ENCODE results near the gene ZZZ3.

ZZZ3 gene

DNA sequence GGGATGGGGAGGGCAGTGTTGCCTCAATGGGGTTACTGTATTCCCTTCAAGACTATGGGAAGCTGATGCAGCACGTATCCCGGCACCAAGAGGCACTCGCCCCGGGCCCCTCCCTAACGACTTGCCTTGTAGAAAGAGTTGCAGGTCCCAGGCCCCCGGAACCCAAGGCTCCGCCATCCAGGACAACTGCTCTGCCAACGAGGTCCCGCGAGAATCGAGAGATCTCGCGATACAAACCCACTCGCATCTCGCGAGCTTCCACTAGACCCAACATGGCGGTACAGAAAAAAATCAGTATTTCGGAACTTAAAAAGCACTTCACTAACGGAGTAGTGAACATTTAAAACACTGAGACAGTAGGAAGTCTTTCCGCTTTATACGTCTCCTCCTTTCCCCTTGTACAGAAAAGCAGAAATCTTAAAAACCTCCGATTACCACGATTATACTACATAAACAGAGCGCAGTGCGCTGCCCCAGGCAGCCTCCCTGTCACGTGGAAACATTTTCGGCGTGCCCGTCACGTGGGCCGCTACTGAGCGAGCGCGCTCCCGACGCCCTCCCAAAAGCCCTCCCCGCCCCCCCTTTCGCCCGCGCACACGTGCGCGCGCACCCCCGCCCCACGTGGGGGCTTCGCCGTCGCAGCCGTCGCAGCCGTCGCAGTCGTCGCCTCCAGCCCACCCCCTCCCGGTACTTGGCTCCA is at the start of gene ZZZ3 (continued):
- TF ChIP-seq ZFP69B (tag by site-specific recombination; IDR thresholded peaks at IDR 0.05) (peak; percentile 8; the same call in 1 of the 2 replicates), ZFP41 (tag by site-specific recombination; IDR thresholded peaks at IDR 0.05; ENCODE audit: borderline replicate concordance) (no peak), ZNF701 (tag by site-specific recombination; IDR thresholded peaks at IDR 0.05) (no peak), ZNF776 (tag by site-specific recombination; IDR thresholded peaks at IDR 0.05; ENCODE audit: borderline replicate concordance) (no peak), ZEB2 (tag by site-specific recombination; IDR thresholded peaks at IDR 0.05) (peak; percentile 33; the same call in 1 of the 2 replicates), ZNF140 (tag by site-specific recombination; IDR thresholded peaks at IDR 0.05) (no peak), SETDB1 (IDR thresholded peaks at IDR 0.05; ENCODE audit: insufficient read length, low read length) (no peak), ZNF548 (tag by site-specific recombination; IDR thresholded peaks at IDR 0.05) (no peak), ZBTB7A (tag by site-specific recombination; IDR thresholded peaks at IDR 0.05; ENCODE audit: low read depth) (no peak), KLF7 (tag by site-specific recombination; IDR thresholded peaks at IDR 0.05; ENCODE audit: borderline replicate concordance) (0 out of 2 replicates have a peak, but pooled peaks have one; percentile 11), REPIN1 (tag by site-specific recombination; IDR thresholded peaks at IDR 0.05; ENCODE audit: low read depth) (no peak), ZSCAN30 (tag by site-specific recombination; IDR thresholded peaks at IDR 0.05) (peak; percentile 34; the same call in 1 of the 2 replicates), ZNF211 (tag by site-specific recombination; IDR thresholded peaks at IDR 0.05; ENCODE audit: low read depth) (no peak), GLI4 (tag by site-specific recombination; IDR thresholded peaks at IDR 0.05) (no peak), ZNF138 (tag by site-specific recombination; IDR thresholded peaks at IDR 0.05; ENCODE audit: borderline replicate concordance) (no peak), ZNF843 (tag by site-specific recombination; IDR thresholded peaks at IDR 0.05) (peak; percentile 32; the same call in 1 of the 2 replicates), GFI1B (tag by site-specific recombination; IDR thresholded peaks at IDR 0.05) (peak; percentile 68; the same call in 1 of the 2 replicates), KLF1 (tag by site-specific recombination; IDR thresholded peaks at IDR 0.05) (no peak; the same call in 1 of the 2 replicates), ZNF670 (tag by site-specific recombination; IDR thresholded peaks at IDR 0.05; ENCODE audit: low read depth) (no peak), ZNF837 (tag by site-specific recombination; IDR thresholded peaks at IDR 0.05) (no peak), ZNF571 (tag by site-specific recombination; IDR thresholded peaks at IDR 0.05) (no peak)
- TF ChIP-seq, protein P1, sequence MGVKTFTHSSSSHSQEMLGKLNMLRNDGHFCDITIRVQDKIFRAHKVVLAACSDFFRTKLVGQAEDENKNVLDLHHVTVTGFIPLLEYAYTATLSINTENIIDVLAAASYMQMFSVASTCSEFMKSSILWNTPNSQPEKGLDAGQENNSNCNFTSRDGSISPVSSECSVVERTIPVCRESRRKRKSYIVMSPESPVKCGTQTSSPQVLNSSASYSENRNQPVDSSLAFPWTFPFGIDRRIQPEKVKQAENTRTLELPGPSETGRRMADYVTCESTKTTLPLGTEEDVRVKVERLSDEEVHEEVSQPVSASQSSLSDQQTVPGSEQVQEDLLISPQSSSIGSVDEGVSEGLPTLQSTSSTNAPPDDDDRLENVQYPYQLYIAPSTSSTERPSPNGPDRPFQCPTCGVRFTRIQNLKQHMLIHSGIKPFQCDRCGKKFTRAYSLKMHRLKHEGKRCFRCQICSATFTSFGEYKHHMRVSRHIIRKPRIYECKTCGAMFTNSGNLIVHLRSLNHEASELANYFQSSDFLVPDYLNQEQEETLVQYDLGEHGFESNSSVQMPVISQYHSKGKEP (tag by site-specific recombination; IDR thresholded peaks at IDR 0.05): peak; percentile 19; the same call in 1 of the 2 replicates
- TF ChIP-seq, protein P2, sequence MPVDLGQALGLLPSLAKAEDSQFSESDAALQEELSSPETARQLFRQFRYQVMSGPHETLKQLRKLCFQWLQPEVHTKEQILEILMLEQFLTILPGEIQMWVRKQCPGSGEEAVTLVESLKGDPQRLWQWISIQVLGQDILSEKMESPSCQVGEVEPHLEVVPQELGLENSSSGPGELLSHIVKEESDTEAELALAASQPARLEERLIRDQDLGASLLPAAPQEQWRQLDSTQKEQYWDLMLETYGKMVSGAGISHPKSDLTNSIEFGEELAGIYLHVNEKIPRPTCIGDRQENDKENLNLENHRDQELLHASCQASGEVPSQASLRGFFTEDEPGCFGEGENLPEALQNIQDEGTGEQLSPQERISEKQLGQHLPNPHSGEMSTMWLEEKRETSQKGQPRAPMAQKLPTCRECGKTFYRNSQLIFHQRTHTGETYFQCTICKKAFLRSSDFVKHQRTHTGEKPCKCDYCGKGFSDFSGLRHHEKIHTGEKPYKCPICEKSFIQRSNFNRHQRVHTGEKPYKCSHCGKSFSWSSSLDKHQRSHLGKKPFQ (tag by site-specific recombination; IDR thresholded peaks at IDR 0.05): no peak
- TF ChIP-seq, protein P3, sequence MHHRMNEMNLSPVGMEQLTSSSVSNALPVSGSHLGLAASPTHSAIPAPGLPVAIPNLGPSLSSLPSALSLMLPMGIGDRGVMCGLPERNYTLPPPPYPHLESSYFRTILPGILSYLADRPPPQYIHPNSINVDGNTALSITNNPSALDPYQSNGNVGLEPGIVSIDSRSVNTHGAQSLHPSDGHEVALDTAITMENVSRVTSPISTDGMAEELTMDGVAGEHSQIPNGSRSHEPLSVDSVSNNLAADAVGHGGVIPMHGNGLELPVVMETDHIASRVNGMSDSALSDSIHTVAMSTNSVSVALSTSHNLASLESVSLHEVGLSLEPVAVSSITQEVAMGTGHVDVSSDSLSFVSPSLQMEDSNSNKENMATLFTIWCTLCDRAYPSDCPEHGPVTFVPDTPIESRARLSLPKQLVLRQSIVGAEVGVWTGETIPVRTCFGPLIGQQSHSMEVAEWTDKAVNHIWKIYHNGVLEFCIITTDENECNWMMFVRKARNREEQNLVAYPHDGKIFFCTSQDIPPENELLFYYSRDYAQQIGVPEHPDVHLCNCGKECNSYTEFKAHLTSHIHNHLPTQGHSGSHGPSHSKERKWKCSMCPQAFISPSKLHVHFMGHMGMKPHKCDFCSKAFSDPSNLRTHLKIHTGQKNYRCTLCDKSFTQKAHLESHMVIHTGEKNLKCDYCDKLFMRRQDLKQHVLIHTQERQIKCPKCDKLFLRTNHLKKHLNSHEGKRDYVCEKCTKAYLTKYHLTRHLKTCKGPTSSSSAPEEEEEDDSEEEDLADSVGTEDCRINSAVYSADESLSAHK (tag by site-specific recombination; IDR thresholded peaks at IDR 0.05): no peak
- TF ChIP-seq, protein P4, sequence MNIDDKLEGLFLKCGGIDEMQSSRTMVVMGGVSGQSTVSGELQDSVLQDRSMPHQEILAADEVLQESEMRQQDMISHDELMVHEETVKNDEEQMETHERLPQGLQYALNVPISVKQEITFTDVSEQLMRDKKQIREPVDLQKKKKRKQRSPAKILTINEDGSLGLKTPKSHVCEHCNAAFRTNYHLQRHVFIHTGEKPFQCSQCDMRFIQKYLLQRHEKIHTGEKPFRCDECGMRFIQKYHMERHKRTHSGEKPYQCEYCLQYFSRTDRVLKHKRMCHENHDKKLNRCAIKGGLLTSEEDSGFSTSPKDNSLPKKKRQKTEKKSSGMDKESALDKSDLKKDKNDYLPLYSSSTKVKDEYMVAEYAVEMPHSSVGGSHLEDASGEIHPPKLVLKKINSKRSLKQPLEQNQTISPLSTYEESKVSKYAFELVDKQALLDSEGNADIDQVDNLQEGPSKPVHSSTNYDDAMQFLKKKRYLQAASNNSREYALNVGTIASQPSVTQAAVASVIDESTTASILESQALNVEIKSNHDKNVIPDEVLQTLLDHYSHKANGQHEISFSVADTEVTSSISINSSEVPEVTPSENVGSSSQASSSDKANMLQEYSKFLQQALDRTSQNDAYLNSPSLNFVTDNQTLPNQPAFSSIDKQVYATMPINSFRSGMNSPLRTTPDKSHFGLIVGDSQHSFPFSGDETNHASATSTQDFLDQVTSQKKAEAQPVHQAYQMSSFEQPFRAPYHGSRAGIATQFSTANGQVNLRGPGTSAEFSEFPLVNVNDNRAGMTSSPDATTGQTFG (tag by site-specific recombination; IDR thresholded peaks at IDR 0.05; ENCODE audit: borderline replicate concordance): no peak
- TF ChIP-seq, protein P5, sequence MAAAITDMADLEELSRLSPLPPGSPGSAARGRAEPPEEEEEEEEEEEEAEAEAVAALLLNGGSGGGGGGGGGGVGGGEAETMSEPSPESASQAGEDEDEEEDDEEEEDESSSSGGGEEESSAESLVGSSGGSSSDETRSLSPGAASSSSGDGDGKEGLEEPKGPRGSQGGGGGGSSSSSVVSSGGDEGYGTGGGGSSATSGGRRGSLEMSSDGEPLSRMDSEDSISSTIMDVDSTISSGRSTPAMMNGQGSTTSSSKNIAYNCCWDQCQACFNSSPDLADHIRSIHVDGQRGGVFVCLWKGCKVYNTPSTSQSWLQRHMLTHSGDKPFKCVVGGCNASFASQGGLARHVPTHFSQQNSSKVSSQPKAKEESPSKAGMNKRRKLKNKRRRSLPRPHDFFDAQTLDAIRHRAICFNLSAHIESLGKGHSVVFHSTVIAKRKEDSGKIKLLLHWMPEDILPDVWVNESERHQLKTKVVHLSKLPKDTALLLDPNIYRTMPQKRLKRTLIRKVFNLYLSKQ (tag by site-specific recombination; IDR thresholded peaks at IDR 0.05; ENCODE audit: borderline replicate concordance): no peak
- TF ChIP-seq, protein P6, sequence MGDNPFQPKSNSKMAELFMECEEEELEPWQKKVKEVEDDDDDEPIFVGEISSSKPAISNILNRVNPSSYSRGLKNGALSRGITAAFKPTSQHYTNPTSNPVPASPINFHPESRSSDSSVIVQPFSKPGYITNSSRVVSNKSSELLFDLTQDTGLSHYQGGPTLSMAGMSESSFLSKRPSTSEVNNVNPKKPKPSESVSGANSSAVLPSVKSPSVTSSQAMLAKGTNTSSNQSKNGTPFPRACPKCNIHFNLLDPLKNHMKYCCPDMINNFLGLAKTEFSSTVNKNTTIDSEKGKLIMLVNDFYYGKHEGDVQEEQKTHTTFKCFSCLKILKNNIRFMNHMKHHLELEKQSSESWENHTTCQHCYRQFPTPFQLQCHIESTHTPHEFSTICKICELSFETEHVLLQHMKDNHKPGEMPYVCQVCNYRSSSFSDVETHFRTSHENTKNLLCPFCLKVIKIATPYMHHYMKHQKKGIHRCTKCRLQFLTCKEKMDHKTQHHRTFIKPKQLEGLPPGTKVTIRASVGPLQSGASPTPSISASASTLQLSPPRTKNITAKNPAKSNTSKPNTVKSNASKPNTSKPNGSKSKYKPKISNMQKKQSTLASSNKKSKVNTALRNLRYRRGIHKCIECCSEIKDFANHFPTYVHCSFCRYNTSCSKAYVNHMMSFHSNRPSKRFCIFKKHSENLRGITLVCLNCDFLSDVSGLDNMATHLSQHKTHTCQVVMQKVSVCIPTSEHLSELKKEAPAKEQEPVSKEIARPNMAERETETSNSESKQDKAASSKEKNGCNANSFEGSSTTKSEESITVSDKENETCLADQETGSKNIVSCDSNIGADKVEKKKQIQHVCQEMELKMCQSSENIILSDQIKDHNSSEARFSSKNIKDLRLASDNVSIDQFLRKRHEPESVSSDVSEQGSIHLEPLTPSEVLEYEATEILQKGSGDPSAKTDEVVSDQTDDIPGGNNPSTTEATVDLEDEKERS (tag by site-specific recombination; IDR thresholded peaks at IDR 0.05): no peak

All from HEK293 (cell line).